Gastroesophageal sphincter (tissue), 4 donors: Measurements from ENCODE around the gene CGB1. TPM values are rescaled to one million over a fixed set of nuclear protein-coding genes. Genes with fewer than 3 reads are reported as not detected.
A peak's percentile ranks its signal among the peaks of the same experiment; 100 is the strongest.

Experiments
- ATAC-seq: fragments of 150-250 bp; one replicate; pipeline ENCODE4 v1.9.1; 2016; ENCODE audit warnings: mild to moderate bottlenecking, moderate library complexity
- H3K27ac ChIP-seq, 4 donors: fragments of 200-600 bp; sonication (generic) in 3 of 4; 1 replicate in 3 of 4; 2 replicates in 1 of 4; pipeline ENCODE4 v1.5.1; 2016 to 2019
- H3K27me3 ChIP-seq: fragments of 200-600 bp; sonication (generic); one replicate; pipeline ENCODE4 v1.5.1; 2019
- H3K36me3 ChIP-seq, 2 donors: fragments of 200-600 bp; sonication (generic); one replicate each; pipeline ENCODE4 v1.5.1; 2019; ENCODE audit warnings: control low read depth in 1 of 2
- H3K4me1 ChIP-seq, 3 donors: fragments of 200-600 bp; sonication (generic); 1 replicate in 2 of 3; 2 replicates in 1 of 3; pipeline ENCODE4 v1.5.1; 2016 to 2019; ENCODE audit warnings: control low read depth in 2 of 3
- H3K4me3 ChIP-seq, 2 donors: fragments of 200-600 bp; sonication (generic); one replicate each; pipeline ENCODE4 v1.5.1; 2019; ENCODE audit warnings: mild to moderate bottlenecking in 1 of 2, moderate library complexity in 1 of 2
- H3K9me3 ChIP-seq, 3 donors: fragments of 200-600 bp; sonication (generic); one replicate each; pipeline ENCODE4 v1.5.1; 2017 to 2019; ENCODE audit warnings: control low read depth in 2 of 3
- EP300 ChIP-seq: sonication (generic); formaldehyde crosslinking; IDR thresholded peaks from one replicate; pipeline ENCODE4 v1.6.1; 2017; ENCODE audit warnings: antibody characterized with exemption, mild to moderate bottlenecking
- POLR2A ChIP-seq, 2 donors: fragments of 450-650 bp; IDR thresholded peaks; one replicate each; pipeline ENCODE4 v1.6.1; 2017; ENCODE audit warnings: antibody characterized with exemption in 2 of 2, mild to moderate bottlenecking in 2 of 2, moderate library complexity in 1 of 2
- POLR2AphosphoS5 ChIP-seq: sonication (generic); formaldehyde crosslinking; IDR thresholded peaks from one replicate; pipeline ENCODE4 v1.6.1; 2017; ENCODE audit warnings: antibody characterized with exemption
- WGBS, 2 donors: methylation state at CpG; one replicate each; pipeline ENCODE4 v1.1.5; 2018; ENCODE audit warnings: low coverage in 1 of 2; 5-methylcytosine and 5-hydroxymethylcytosine counted together
- total RNA-seq, 4 donors: library from RNA; depleted of rRNA; stranded (reverse); fragments of >200 nt; gene quantifications; one replicate each; pipeline ENCODE4 v1.1.0, GENCODE V29; 2016
- TF ChIP-seq, protein P1 (sequence below), 4 experiments: fragments of 200-600 bp in 2 of 4; fragments of 450-650 bp in 2 of 4; sonication (generic) in 1 of 4; IDR thresholded peaks; one replicate each; pipeline ENCODE4 v1.5.1; 2017 to 2019; ENCODE audit warnings: antibody characterized with exemption in 4 of 4, mild to moderate bottlenecking in 2 of 4, moderate library complexity in 2 of 4

CGB1 gene
- total RNA-seq, 4 donors from 2014 or later = not detected

DNA sequence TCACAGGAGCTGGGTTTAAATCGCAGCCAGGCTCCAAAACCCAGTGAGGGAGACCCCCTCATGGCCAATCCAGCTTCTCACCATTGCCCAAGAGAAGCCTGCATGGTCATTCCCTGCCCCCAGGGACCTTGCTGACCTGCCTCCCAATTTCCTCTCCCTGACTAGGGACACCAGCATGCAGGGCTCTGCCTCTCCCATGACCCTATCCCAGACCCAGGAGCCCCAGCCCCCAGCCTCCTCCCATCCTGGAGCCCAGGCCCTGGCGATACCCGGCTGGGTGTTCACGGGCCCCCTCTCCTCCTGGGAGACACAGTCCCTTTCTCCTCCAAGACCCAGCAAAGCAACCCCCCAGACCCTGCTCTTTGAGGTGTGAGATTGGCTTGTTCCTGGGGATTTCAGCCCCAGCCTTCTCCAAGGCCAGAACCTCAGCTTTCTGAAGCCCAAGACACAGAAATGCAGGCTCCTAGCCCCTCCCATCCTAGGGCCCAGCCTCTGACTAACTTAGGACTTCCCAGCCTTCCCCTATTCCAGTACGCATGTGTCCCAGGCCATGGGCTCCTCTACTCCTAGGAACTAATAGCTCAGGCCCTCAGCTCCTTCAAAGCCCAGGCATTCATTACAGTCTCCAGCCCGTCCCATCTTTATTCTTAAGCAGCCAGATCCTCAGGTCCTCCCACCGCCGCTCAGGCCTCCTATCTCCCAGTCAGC is 44.7 kb downstream of the CGB1 start:
- H3K36me3 ChIP-seq = peaks cover 0 to 39% of the 10 kb centered on the region in 2 donors
- peak overlapping the region; percentile 66 to 81 for H3K4me3 ChIP-seq
- ATAC-seq = peak; percentile 44
- 0 to 22% methylated on average over 2 to 8 of the region's 8 CpGs for WGBS, 2 donors
- no peaks in the 10 kb centered on the region for H3K27me3 ChIP-seq
- H3K9me3 ChIP-seq = no peaks in the 10 kb centered on the region
- H3K4me1 ChIP-seq = peaks cover 0 to 46% (median 29%) of the 10 kb centered on the region in 3 donors
- peak overlapping the region; percentile 93 to 95 (median 94) for H3K27ac ChIP-seq
- TF ChIP-seq POLR2AphosphoS5 = peak; percentile 92
- TF ChIP-seq, protein P1, sequence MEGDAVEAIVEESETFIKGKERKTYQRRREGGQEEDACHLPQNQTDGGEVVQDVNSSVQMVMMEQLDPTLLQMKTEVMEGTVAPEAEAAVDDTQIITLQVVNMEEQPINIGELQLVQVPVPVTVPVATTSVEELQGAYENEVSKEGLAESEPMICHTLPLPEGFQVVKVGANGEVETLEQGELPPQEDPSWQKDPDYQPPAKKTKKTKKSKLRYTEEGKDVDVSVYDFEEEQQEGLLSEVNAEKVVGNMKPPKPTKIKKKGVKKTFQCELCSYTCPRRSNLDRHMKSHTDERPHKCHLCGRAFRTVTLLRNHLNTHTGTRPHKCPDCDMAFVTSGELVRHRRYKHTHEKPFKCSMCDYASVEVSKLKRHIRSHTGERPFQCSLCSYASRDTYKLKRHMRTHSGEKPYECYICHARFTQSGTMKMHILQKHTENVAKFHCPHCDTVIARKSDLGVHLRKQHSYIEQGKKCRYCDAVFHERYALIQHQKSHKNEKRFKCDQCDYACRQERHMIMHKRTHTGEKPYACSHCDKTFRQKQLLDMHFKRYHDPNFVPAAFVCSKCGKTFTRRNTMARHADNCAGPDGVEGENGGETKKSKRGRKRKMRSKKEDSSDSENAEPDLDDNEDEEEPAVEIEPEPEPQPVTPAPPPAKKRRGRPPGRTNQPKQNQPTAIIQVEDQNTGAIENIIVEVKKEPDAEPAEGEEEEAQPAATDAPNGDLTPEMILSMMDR (IDR thresholded peaks at IDR 0.05) = no peak
- no peak for TF ChIP-seq EP300
- peak; percentile 48 to 65 for TF ChIP-seq POLR2A (IDR thresholded peaks at IDR 0.05)

DNA sequence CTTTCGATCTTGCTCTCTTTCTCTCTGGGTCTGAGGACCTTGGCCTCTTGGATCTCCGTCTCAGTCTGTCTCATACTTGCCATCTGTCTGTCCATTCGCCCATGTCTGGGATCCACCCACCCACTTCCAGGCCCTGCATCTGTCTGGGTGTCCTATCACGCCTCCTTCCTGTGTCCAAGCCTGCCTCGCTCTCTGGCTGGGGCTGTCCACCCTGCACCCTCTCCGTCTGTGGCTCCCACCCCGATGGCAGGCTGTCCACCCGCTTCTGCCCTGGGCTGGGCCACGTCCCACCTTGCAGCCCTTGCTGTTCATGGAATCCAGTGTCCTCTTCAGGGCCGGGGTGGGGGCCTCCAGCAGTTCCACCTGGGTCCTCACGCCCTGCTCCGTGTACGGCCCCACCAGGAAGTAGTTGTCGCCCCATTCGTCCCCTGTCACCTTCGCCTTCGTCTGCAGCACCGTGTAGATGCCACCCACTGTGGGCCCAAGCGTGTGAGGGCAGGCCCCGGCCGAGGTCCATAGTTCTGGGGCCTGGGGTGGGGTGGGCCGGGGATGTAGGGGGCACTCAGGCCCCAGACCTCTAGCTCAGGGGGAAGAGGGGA is 45.6 kb downstream of the CGB1 start:
- Histone ChIP-seq H3K27ac (peak overlapping the region in 3 of 4 donors; percentile 93 to 95 (median 95)), H3K9me3 (no peaks in the 10 kb centered on the region), H3K27me3 (no peaks in the 10 kb centered on the region), H3K36me3 (peaks cover 0 to 48% of the 10 kb centered on the region in 2 donors), H3K4me1 (peaks cover 0 to 46% (median 29%) of the 10 kb centered on the region in 3 donors), H3K4me3 (peak overlapping the region in 1 of 2 donors; percentile 66)
- TF ChIP-seq POLR2AphosphoS5 = no peak
- TF ChIP-seq, protein P1 (IDR thresholded peaks at IDR 0.05) = no peak
- TF ChIP-seq POLR2A (IDR thresholded peaks at IDR 0.05) = no peak
- no peak for TF ChIP-seq EP300
- no peak for ATAC-seq
- 73 to 100% methylated on average over 1 to 4 of the region's 22 CpGs for WGBS, 2 donors

DNA sequence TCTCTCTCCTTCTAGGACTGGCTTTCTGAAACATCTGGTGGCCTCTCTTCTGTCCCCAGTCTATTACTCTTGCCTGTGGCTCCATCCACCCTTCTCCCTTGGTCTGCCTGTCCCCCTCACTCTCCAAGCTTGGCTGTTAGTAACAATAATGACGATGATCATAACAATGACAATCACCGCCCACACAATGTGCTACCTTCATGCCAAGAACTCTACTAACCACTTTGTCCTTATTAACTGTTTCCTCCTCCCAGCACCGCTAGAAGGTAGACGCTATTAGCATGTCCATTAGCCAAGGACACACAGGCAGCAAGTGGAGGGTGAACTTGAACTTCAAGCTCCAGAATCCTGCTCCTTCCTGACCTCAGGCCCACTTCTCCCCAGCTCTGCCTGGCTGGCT is 46.3 kb downstream of the CGB1 start:
- Histone ChIP-seq H3K36me3 (peaks cover 0 to 56% of the 10 kb centered on the region in 2 donors), H3K27ac (peak overlapping the region in 3 of 4 donors; percentile 43 to 95 (median 46)), H3K4me3 (peak overlapping the region in 1 of 2 donors; percentile 66), H3K4me1 (peaks cover 0 to 43% (median 29%) of the 10 kb centered on the region in 3 donors), H3K27me3 (no peaks in the 10 kb centered on the region), H3K9me3 (no peaks in the 10 kb centered on the region)
- WGBS, 2 donors = 53 to 63% methylated on average over 4 of the region's 4 CpGs
- TF ChIP-seq POLR2A (IDR thresholded peaks at IDR 0.05) (no peak), EP300 (no peak)
- TF ChIP-seq, protein P1 (IDR thresholded peaks at IDR 0.05) = no peak
- no peak for ATAC-seq

DNA sequence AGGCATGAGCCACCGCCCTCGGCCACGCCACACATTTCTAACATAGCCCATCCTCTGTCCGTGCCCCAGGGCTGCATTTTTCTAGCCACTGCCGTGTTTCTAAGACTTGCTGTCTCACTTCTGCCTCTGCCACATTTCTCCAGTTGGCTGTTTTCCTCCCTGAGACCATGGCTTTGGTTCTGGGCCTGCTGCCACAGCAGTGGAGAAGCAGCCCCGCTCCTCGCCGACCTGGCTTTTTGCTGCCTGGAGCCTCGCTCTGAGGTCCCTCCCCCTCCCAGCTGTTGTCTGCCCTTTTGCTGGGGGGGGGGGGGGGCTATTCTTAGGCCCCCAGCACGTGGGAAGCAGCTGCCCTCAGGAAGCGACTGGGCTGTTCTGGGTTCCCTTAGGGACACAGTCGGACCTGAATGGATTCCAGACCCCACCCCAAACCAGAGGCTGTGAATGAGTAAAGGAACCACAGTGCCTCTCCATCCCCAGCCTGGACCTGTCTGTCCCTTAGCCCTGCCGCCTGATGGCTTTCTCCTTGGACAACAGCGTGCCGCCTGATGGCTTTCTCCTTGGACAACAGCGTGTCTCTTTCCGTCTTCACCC is 46.9 kb downstream of the CGB1 start:
- TF ChIP-seq POLR2A (IDR thresholded peaks at IDR 0.05) (no peak), POLR2AphosphoS5 (no peak), EP300 (no peak)
- TF ChIP-seq, protein P1 (IDR thresholded peaks at IDR 0.05) = no peak
- ATAC-seq = no peak
- 80 to 87% methylated on average over 6 to 10 of the region's 17 CpGs for WGBS, 2 donors
- no peaks in the 10 kb centered on the region for H3K9me3 ChIP-seq
- H3K27ac ChIP-seq = peak overlapping the region in 3 of 4 donors; percentile 43 to 95 (median 46)
- no peaks in the 10 kb centered on the region for H3K27me3 ChIP-seq
- H3K4me1 ChIP-seq = peaks cover 0 to 37% (median 28%) of the 10 kb centered on the region in 3 donors
- peaks cover 0 to 62% of the 10 kb centered on the region in 2 donors for H3K36me3 ChIP-seq
- H3K4me3 ChIP-seq = no peak overlapping the region
